IMR-90 (cell line): ENCODE measurements around the gene PILRA. TPM values are rescaled to one million over a fixed set of nuclear protein-coding genes. Genes with fewer than 3 reads are reported as not detected.

Experiments
- ATAC-seq: fragments of 200-7000 bp; cut with Tn5 transposase; 2 replicates; pipeline ENCODE4 v1.9.1; 2020; ENCODE audit warnings: low read depth, mild to moderate bottlenecking, moderate library complexity
- BruUV-seq: library from RNA; stranded (reverse); fragments of 400-500 nt; replicated peaks from 2 replicates; lab custom pipeline; 2021; lab: Mats Ljungman, UMichigan
- CTCF ChIA-PET: fragments of 300-600 bp; formaldehyde crosslinking; extraction: SDS; loops from one replicate; lab custom pipeline; 2021; ENCODE audit warnings: antibody characterized with exemption; lab: Yijun Ruan, JAX
- POLR2A ChIA-PET: fragments of 300-600 bp; sonication (Branson Sonifier 250); formaldehyde crosslinking; loops from one replicate; lab custom pipeline; 2022; ENCODE audit warnings: antibody characterized with exemption; ENCODE audit not compliant: unreplicated experiment; lab: Charles Lee
- DNase-seq: peaks from one replicate; pipeline ENCODE4 v3.0.0; 2013
- H2AFZ ChIP-seq: replicated peaks from 2 replicates; pipeline ENCODE3; 2013; ENCODE audit warnings: low read length, mild to moderate bottlenecking; ENCODE audit not compliant: poor library complexity
- H2AK5ac ChIP-seq: 2 replicates; pipeline ENCODE4 v1.6.1; 2013; ENCODE audit warnings: low read depth, low read length, inconsistent platforms
- H2AK9ac ChIP-seq: replicated peaks from 2 replicates; pipeline ENCODE3; 2013; ENCODE audit warnings: mild to moderate bottlenecking, low read depth, low read length, moderate library complexity; ENCODE audit not compliant: poor library complexity
- H2BK120ac ChIP-seq: 2 replicates; pipeline ENCODE4 v1.6.1; 2013; ENCODE audit warnings: low read depth, low read length, inconsistent platforms
- H2BK15ac ChIP-seq: 3 replicates; pipeline ENCODE4 v1.6.1; 2013; ENCODE audit warnings: low read depth, low read length, inconsistent platforms
- H2BK20ac ChIP-seq: 2 replicates; pipeline ENCODE4 v1.6.1; 2013; ENCODE audit warnings: low read depth, mild to moderate bottlenecking, inconsistent platforms, low read length, moderate library complexity
- H2BK5ac ChIP-seq: 2 replicates; pipeline ENCODE4 v1.6.1; 2013; ENCODE audit warnings: mild to moderate bottlenecking, low read depth, low read length, inconsistent platforms; ENCODE audit not compliant: poor library complexity, severe bottlenecking
- H3K14ac ChIP-seq: replicated peaks from 2 replicates; pipeline ENCODE4 v1.6.1; 2013; ENCODE audit warnings: low read depth, low read length, inconsistent platforms
- H3K18ac ChIP-seq: 2 replicates; pipeline ENCODE4 v1.6.1; 2013; ENCODE audit warnings: low read depth, low read length, control low read depth
- H3K23ac ChIP-seq: 2 replicates; pipeline ENCODE4 v1.6.1; 2013; ENCODE audit warnings: low read depth, low read length, inconsistent platforms
- H3K27ac ChIP-seq: 2 replicates; pipeline ENCODE4 v1.5.1; 2013; ENCODE audit warnings: mild to moderate bottlenecking, control low read depth, low read length; ENCODE audit not compliant: insufficient read depth
- H3K27me3 ChIP-seq: 2 replicates; pipeline ENCODE4 v1.6.1; 2013; ENCODE audit warnings: low read length; ENCODE audit not compliant: control insufficient read depth, insufficient read depth
- H3K36me3 ChIP-seq: 2 replicates; pipeline ENCODE4 v1.6.1; 2013; ENCODE audit warnings: low read length, mixed read lengths; ENCODE audit not compliant: control insufficient read depth, insufficient read depth
- H3K4ac ChIP-seq: 2 replicates; pipeline ENCODE4 v1.6.1; 2013; ENCODE audit warnings: low read depth, low read length, inconsistent platforms
- H3K4me1 ChIP-seq: 2 replicates; pipeline ENCODE4 v1.6.1; 2013; ENCODE audit warnings: low read length, mixed read lengths; ENCODE audit not compliant: control insufficient read depth, insufficient read depth
- H3K4me2 ChIP-seq: 2 replicates; pipeline ENCODE4 v1.6.1; 2013; ENCODE audit warnings: low read depth, mild to moderate bottlenecking, control low read depth, low read length, moderate library complexity
- H3K4me3 ChIP-seq: 2 replicates; pipeline ENCODE4 v1.5.1; 2013; ENCODE audit warnings: low read depth, mild to moderate bottlenecking, control low read depth, low read length, moderate library complexity; ENCODE audit not compliant: insufficient read depth
- H3K56ac ChIP-seq: 2 replicates; pipeline ENCODE4 v1.6.1; 2013; ENCODE audit warnings: low read length, inconsistent platforms; ENCODE audit not compliant: insufficient read depth; ENCODE audit errors: extremely low read depth
- H3K79me1 ChIP-seq, 2 experiments: 2 replicates each; pipeline ENCODE4 v1.6.1; 2013; ENCODE audit warnings: low read length in 2 of 2, inconsistent platforms in 1 of 2, low read depth in 1 of 2
- H3K9ac ChIP-seq: 2 replicates; pipeline ENCODE4 v1.6.1; 2013; ENCODE audit warnings: low read depth, low read length, control low read depth
- H3K9me1 ChIP-seq: 2 replicates; pipeline ENCODE4 v1.6.1; 2013; ENCODE audit warnings: low read length, inconsistent platforms; ENCODE audit not compliant: insufficient read depth
- H3K9me3 ChIP-seq: 2 replicates; pipeline ENCODE4 v1.6.1; 2013; ENCODE audit warnings: low read length; ENCODE audit not compliant: control insufficient read depth, insufficient read depth
- H4K20me1 ChIP-seq: 2 replicates; pipeline ENCODE4 v1.6.1; 2013; ENCODE audit warnings: low read length, inconsistent platforms; ENCODE audit not compliant: insufficient read depth
- H4K5ac ChIP-seq: 2 replicates; pipeline ENCODE4 v1.6.1; 2013; ENCODE audit warnings: mild to moderate bottlenecking, low read depth, low read length, control low read depth
- H4K8ac ChIP-seq, 2 experiments: 2 replicates each; pipeline ENCODE4 v1.6.1; 2013; ENCODE audit warnings: low read depth in 2 of 2, low read length in 2 of 2, control low read depth in 1 of 2, inconsistent platforms in 1 of 2
- H4K91ac ChIP-seq: 2 replicates; pipeline ENCODE4 v1.6.1; 2013; ENCODE audit warnings: low read depth, low read length, inconsistent platforms; ENCODE audit not compliant: insufficient read depth
- MAZ ChIP-seq: IDR thresholded peaks from 2 replicates; pipeline ENCODE4 v1.6.1; 2012; ENCODE audit warnings: low read depth, mild to moderate bottlenecking, low read length, improper control_type of control experiment, moderate library complexity, borderline replicate concordance
- WGBS, 2 experiments: methylation state at CpG; one replicate each; pipeline versions ENCODE4 v1.1.5 to v1.1.7; 2013; ENCODE audit warnings: missing lambda C conversion rate in 2 of 2; ENCODE audit not compliant: insufficient read length in 1 of 2; ENCODE audit errors: extremely low coverage in 2 of 2; 5-methylcytosine and 5-hydroxymethylcytosine counted together
- dilution Hi-C: fragments of 300-500 bp; cut with HindIII; formaldehyde crosslinking; loops from one replicate; pipeline ENCODE4 v1.14.3; 2018; ENCODE audit warnings: low sequenced_read_pairs; ENCODE audit not compliant: unreplicated experiment
- in situ Hi-C: fragments of 300-500 bp; cut with MboI; formaldehyde crosslinking; loops from 3 replicates; pipeline ENCODE4 v1.14.3; 2019; ENCODE audit warnings: low sequenced_read_pairs, inconsistent platforms, mixed read lengths
- intact Hi-C: fragments of 100-400 bp; cut with micrococcal nuclease; formaldehyde crosslinking; loops from 2 replicates; pipeline ENCODE4 v1.10.0; 2022
- polyA plus RNA-seq, 3 experiments: library from polyadenylated mRNA; depleted of rRNA; stranded (reverse); fragments of >200 nt; gene quantifications; 2 replicates each; pipeline ENCODE4 v1.2.3, GENCODE V29; 2012; ENCODE audit warnings: low replicate concordance in 1 of 3
- total RNA-seq: library from RNA; depleted of rRNA; stranded (reverse); fragments of >200 nt; gene quantifications from 2 replicates; pipeline ENCODE4 v1.2.3, GENCODE V29; 2012

Gene PILRA
- total and polyA plus RNA-seq, 2 of the 4 experiments (the other 2 are of a cell fraction) = 0.56 TPM; not detected in 1

GRCh38 chr7:100370746-100371145 is 2.5 kb upstream of the PILRA start:
- Histone ChIP-seq H3K9me3 (no peaks in the 10 kb centered on the region), H3K4ac (no peak overlapping the region), H4K91ac (no peak overlapping the region), H2BK5ac (no peak overlapping the region), H2AFZ (no peak overlapping the region), H4K5ac (no peak overlapping the region), H3K14ac (no peak overlapping the region), H4K20me1 (no peaks in the 10 kb centered on the region), H2AK9ac (no peak overlapping the region), H3K27me3 (no peaks in the 10 kb centered on the region), H2BK20ac (no peak overlapping the region), H3K56ac (no peak overlapping the region), H3K23ac (no peak overlapping the region), H2BK120ac (no peak overlapping the region), H3K4me3 (no peak overlapping the region), H3K18ac (no peak overlapping the region), H3K36me3 (peaks cover 2% of the 10 kb centered on the region; the same call in 1 of the 2 replicates), H3K4me2 (no peak overlapping the region), H3K79me1 (no peaks in the 10 kb centered on the region), H3K9ac (no peak overlapping the region), H3K27ac (no peak overlapping the region), H2BK15ac (no peak overlapping the region), H4K8ac (no peak overlapping the region), H2AK5ac (0 out of 2 replicates have a peak overlapping the region, but pooled peaks have one; percentile 26), H3K9me1 (0 out of 2 replicates have a peak, but pooled peaks cover 6% of the 10 kb centered on the region), H3K4me1 (peaks cover 8% of the 10 kb centered on the region)
- DNase-seq (no peak), ATAC-seq (no peak)
- no TSS peak for BruUV-seq
- WGBS, 2 experiments = 100% methylated on average over 4 of the region's 6 CpGs; no CpG with 5 or more reads in 1 of the 2 experiments
- ChIA-PET POLR2A (no interaction called here), CTCF (no interaction called here)
- TF ChIP-seq MAZ = no peak
- in situ Hi-C loops (no loop called here), intact Hi-C loops (no loop called here), dilution Hi-C loops (no loop called here)
